Heart left ventricle (tissue), 13 donors: ENCODE results near the gene COPE.

Experiments
- POLR2A ChIP-seq, 2 donors: fragments of 450-650 bp; IDR thresholded peaks; one replicate each; pipeline ENCODE4 v1.6.1; 2017; ENCODE audit warnings: antibody characterized with exemption in 2 of 2, mild to moderate bottlenecking in 2 of 2, moderate library complexity in 2 of 2
- TF ChIP-seq, protein P1 (sequence below), 12 donors: fragments of 200-600 bp; sonication (generic) in 4 of 12; IDR thresholded peaks; one replicate each; pipeline versions ENCODE4 v1.5.0 to v1.8.0; 2018 to 2022; ENCODE audit warnings: antibody characterized with exemption in 12 of 12, mild to moderate bottlenecking in 5 of 12
- donor health status: ischemic (EF 13 %, LVEDD 7.1; RV severe dilation, severe dysfunction).
- donor health status: DM: no; HTN: yes; CAD: no.
- donor health status: DM: no; HTN: no; CAD: no.
- donor health status: ischemic (EF 25% LVEDD 6.9; RV normal size, moderate dysfunction).
- donor health status: ischemic (EF 25% LVEDD 5.7; RV mildly dilated, moderate dysfunction).
- donor health status: ischemic (EF 35%, LVEDD 5.7; RV mildly dilated, moderate dysfunction).
- donor health status: nonischemic (EF 11% LVEDD 7.7; RV severe dilation, severe dysfunction).
- donor health status: DM: yes; HTN: yes; CAD: no.
- donor health status: PGD.
- donor health status: ischemic (EF 29% LVEDD 5.4; RV normal size, mild dysfunction).
- donor health status: nonischemic (EF 23%, LVEDD 6.1; RV moderate dilation, normal function).

GRCh38 chr19:18901491-18901890, 17.7 kb downstream of the COPE start:
- TF ChIP-seq, protein P1, sequence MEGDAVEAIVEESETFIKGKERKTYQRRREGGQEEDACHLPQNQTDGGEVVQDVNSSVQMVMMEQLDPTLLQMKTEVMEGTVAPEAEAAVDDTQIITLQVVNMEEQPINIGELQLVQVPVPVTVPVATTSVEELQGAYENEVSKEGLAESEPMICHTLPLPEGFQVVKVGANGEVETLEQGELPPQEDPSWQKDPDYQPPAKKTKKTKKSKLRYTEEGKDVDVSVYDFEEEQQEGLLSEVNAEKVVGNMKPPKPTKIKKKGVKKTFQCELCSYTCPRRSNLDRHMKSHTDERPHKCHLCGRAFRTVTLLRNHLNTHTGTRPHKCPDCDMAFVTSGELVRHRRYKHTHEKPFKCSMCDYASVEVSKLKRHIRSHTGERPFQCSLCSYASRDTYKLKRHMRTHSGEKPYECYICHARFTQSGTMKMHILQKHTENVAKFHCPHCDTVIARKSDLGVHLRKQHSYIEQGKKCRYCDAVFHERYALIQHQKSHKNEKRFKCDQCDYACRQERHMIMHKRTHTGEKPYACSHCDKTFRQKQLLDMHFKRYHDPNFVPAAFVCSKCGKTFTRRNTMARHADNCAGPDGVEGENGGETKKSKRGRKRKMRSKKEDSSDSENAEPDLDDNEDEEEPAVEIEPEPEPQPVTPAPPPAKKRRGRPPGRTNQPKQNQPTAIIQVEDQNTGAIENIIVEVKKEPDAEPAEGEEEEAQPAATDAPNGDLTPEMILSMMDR (IDR thresholded peaks at IDR 0.05), result no peak
- no peak for TF ChIP-seq POLR2A (IDR thresholded peaks at IDR 0.05)
